AG09309 (cell line): ENCODE measurements around the gene TLNRD1.

Experiments used
- DNase-seq: peaks from one replicate; pipeline ENCODE4 v3.0.0-alpha.2; 2010; ENCODE audit warnings: low read depth
- H3K4me3 ChIP-seq: 2 replicates; pipeline ENCODE4 v1.5.1; 2011; ENCODE audit warnings: mild to moderate bottlenecking, low read depth, low read length, moderate library complexity; ENCODE audit not compliant: control insufficient read depth
- CTCF ChIP-seq: IDR thresholded peaks from 2 replicates; pipeline ENCODE4 v1.5.1; 2011; ENCODE audit warnings: mild to moderate bottlenecking, low read depth, low read length, inconsistent platforms; ENCODE audit not compliant: insufficient read depth, control insufficient read depth; ENCODE audit errors: missing control alignments

Gene TLNRD1

GRCh38 chr15:81031203-81031602 is 30.5 kb downstream of the TLNRD1 start:
- no peak for TF ChIP-seq CTCF
- DNase-seq: no peak
- H3K4me3 ChIP-seq: no peak overlapping the region

DNA sequence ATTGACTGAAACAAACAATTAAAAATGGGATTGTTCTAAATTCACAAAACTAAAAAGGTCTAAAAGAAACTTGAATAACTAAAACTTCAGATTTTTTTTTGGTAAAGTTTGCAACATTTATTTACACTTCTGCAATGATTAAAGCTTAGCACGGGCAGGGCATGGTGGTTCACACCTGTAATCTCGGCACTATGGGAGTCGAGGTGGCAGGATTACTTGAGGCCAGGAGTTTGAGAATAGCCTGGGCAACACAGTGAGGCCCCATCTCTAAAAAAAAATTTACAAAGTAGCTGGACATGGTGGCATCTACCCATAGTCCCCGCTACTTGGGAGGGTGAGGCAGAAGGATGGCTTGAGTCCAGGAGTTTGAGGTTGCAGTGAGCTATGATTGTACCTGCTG is 31.6 kb downstream of the TLNRD1 start:
- H3K4me3 ChIP-seq: no peak overlapping the region
- TF ChIP-seq CTCF: no peak
- DNase-seq: no peak

- TF ChIP-seq CTCF: no peak
- H3K4me3 ChIP-seq: no peak overlapping the region
- DNase-seq: no peak
Measured at GRCh38 chr15:81032818-81033217, 32.1 kb downstream of the TLNRD1 start.

DNA sequence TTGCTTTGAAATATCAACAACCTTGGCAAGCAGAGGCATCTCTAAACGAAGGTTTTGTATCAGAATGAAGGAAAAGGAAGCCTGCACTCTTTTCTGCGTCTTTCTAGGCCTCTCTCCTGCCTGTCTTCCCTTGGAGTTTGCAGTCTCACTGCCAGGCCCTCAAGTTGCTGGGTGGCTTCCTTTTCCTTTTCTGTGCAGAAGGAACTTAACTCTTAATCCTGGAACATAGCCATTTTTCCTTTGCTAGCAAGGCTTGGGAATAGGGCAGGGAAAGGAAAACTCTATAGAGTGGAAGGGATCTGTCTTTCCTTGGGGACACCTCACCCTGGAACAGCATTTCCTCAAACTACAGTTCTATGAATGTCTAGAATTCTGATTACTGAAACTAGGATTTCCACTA is 32.8 kb downstream of the TLNRD1 start:
- TF ChIP-seq CTCF: no peak
- DNase-seq: no peak

GRCh38 chr15:81037952-81038743 is 37.4 kb downstream of the TLNRD1 start:
- no peak for TF ChIP-seq CTCF
- H3K4me3 ChIP-seq: no peak overlapping the region
- no peak for DNase-seq

More for the DNA sequence above, 32.8 kb downstream of the TLNRD1 start:
- H3K4me3 ChIP-seq: no peak overlapping the region

DNA sequence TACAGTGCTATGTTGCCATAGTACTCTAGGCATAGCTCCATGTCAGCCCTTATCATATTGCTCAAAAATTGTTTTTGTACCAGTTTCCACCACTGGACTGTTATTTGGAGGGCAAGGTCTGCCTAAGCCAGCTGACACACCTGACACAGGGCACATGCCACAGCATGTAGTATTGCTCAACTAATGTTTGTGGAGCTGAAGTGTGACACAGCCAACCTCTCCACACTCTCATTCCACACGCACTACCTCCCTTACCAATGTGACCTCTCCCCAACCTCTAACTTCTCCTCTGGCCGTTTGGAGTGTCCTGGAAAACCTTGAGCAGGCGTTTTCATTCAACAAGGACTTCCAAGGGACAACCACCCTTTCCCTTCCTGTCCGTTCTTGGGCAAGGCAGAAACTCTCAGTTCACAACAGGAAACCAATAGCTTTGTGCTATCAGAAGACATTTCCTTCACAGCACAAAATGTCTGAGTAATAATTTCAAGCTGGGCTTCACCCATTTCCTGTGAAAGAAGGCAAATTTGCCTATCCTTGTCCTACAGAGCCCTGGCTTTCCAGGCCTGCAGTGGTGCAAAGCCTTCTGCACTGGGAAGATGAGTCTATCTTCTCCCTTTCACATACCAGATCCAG is 38.4 kb downstream of the TLNRD1 start:
- no peak overlapping the region for H3K4me3 ChIP-seq
- TF ChIP-seq CTCF: no peak
- no peak for DNase-seq
